Measurements from ENCODE around the gene ATG7.

Gene ATG7, protein sequence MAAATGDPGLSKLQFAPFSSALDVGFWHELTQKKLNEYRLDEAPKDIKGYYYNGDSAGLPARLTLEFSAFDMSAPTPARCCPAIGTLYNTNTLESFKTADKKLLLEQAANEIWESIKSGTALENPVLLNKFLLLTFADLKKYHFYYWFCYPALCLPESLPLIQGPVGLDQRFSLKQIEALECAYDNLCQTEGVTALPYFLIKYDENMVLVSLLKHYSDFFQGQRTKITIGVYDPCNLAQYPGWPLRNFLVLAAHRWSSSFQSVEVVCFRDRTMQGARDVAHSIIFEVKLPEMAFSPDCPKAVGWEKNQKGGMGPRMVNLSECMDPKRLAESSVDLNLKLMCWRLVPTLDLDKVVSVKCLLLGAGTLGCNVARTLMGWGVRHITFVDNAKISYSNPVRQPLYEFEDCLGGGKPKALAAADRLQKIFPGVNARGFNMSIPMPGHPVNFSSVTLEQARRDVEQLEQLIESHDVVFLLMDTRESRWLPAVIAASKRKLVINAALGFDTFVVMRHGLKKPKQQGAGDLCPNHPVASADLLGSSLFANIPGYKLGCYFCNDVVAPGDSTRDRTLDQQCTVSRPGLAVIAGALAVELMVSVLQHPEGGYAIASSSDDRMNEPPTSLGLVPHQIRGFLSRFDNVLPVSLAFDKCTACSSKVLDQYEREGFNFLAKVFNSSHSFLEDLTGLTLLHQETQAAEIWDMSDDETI

DNA sequence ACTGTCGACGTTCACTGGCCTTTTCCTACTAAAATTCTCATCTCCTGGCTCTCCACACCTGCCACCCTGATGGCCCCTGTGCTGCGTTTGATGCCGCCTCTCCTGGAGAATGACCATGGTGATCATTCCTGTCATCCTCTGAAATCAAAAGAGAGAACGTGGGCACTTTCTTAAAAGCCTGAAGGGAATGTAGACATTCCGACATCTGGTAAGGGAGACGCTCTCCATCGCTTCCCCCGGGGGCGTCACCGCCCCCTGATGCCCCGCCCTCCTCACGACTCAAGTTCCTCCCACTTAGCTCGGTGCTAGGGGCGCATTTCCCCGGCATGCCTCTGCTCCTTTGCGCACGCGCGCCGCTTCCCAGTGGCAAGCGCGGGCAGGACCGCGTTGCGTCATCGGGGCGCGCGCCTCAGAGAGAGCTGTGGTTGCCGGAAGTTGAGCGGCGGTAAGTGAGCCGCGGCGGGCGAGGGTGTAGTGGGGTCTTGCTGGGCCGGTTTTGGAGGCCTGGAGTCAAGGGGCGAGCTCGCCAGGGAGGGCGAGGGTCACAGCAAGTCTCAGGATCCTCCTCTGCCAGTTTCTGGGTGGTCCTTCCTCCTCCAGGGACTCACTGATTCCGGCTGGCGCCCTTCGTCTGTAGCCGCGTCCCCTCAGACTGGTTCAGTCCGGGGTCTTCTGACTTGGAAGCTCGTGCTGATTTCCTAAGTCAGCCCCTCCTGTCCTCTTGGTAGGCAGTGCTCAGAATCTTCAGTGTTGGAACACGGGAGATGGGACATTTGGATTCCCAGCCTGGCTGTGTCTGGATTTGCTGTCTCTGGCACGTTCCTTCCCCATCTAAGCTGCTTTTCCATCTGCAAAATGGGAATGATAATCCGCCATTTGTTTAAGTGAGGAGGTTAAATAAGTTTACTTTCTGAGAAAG is at the start of gene ATG7:
Gene ATG7 (plus strand): TSS at position 412 of the 919 bp plus-strand sequence. CDS start 26,299 bp downstream, outside the sequence.
- peak; percentile 98 for DNase-seq

DNA sequence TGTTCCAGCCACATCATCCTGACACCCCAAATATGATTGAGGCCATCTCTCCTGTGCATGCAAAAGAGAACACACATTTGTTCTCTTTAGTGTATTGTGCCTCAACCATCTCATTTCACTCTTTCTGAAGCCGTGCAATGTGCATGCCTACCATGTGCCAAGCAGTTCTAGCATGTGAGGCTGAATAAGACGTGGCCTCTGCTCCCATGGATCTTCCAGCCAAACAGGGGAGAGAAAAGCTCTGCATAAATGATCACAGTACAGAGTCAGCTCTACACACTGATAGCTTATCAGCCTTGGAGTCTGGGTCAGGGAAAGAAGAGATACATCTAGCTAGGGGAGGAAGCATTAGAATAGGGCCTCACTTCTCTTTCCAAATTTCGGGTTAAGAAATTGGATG is 48.2 kb upstream of the ATG7 start:
- no peak for DNase-seq

DNA sequence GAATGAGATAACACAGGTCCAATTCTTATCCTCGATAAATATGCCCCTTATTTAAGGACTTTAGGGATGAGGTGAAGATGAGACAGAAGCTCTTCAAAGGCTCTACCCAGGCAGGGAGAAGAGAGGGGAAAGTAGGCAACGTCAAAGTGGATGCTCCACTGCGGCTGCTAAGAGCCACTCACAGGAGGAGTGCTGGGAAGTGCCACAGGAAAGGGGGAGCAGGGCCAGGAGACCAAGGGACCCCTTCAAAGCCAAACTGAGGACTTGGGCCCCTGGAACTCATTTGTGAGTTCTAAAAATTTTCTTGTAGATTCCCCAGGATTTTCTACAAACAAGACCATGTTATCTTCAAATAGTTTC is 47.3 kb upstream of the ATG7 start:
- no peak for DNase-seq

DNA sequence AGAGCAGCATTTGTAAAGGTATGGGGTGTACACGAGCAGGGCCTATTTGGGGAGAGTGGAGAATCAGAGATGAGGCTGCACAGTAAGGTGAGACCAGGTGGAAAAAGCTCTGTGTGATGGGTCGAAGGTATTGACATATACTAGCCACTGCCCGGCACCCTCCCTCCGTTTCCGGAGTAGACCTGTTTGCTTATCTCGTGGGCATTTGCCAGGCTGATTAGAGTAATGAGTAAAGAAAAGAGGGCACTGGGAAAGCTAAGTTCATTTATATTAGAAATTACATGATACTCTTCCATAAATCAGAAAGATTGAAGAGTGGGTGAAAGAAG is 46.2 kb upstream of the ATG7 start:
- DNase-seq: no peak

DNA sequence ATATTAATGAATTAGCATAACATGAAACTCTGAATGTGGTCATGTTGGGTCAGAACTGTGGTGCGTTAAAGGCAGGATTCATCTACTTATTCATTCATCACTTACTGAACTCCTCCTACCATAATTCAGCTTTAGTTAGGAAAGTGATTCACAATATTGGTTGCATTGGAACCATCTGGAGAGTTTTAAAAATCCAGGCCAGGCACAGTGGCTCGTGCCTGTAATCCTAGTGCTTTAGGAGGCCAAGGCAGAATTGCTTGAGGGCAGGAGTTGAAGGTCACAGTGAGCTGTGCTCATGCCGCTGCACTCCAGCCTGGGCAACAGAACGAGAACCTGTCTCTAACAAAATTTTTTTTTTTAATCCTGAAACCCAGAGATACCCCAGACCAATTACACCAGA is 44.2 kb upstream of the ATG7 start:
- no peak for DNase-seq

DNA sequence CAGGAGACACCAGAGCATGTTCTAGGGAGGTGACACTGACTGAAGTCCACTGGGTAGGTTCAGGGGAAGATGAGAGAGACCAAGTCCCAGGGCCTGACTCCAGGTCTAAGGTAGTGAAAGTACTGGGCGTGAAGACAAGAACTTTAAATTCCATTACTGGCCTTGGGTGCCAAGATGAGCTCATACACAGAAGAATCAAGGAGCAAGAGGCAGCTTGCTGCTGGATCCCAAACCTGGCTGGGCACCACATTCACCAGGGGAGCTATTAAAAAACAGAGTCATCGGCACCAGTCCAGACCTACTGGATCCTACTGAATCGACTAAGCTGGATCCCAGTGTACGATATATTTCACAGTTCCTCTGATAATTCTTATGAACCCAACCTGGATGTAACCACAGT is 42.1 kb upstream of the ATG7 start:
- DNase-seq: no peak

DNA sequence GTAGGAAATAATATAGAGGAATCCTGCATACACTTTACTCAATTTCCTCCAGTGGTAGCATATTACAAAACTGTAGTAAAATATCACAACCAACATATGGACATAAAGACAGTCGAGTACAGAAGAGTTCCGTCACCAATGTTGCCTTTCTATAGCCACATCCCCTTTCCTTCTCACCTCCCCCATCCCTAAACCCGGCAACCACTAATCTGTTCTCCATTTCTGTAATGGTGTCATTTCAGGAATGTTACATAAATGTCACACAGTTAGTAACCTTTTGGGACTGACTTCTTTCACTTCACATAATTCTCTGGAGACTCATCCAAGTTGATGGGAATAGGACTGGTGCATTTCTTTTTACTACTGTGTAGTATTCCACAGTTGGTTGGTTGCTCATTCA is 41.4 kb upstream of the ATG7 start:
- peak; percentile 87 for DNase-seq

DNA sequence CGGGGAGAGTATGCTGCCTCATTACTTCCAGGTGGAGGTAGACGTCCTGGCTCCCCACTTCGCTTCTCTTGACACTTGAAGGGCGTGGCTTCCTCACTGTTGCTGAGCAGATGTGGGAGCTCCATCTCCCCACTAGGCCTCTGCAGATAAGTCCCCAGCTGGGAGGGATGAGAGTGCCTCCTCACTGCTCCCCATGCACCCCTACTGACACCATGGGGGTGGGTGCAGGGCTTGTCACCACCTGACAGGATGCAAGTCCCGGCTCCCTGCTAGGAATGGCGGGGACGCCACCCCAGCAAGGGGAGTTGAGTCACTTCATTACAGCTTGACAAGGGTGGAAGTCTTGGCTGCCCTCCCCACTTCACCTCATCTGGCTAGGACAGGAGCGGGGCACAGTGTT is 36.8 kb upstream of the ATG7 start:
- DNase-seq: no peak

DNA sequence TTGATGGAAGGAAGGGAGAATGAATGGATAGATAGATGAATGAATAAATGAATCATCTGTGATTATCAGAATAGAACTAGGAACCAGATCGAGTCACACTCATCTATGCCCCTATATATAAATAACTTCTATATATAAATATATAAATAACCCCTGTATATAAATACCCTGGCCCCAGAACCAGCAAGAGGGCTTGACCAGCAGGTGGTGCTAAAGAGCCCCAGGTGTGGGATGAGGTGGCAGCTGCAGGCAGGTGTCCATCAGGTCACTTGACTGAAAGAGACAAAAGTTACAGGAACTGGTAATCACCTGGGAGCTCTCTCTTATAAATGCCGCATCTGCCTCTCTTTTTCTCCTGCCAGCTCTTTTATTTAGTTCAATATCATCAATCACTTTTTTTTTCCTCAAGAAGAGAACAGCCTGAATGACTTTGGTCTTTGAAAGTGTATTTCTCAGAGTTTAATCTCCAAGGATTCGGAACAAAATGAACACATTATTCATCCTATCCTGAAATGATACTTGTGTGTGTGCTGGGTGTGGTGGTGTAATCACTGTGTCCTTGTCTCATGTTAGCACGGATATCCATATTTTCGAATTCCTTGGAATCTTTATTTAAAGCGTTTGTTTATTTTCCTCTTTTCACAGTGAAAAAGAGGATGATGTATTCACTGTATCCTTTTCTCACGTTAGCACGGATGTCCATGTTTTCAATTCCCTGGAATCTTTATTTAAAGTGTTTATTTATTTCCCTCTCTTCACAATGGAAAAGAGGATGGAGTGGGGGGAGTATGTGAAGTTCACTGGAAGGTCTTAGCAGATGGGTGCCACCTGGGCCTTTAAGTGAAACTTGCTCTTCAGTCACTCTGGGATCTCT is 35.4 kb upstream of the ATG7 start:
- DNase-seq: peak; percentile 39

DNA sequence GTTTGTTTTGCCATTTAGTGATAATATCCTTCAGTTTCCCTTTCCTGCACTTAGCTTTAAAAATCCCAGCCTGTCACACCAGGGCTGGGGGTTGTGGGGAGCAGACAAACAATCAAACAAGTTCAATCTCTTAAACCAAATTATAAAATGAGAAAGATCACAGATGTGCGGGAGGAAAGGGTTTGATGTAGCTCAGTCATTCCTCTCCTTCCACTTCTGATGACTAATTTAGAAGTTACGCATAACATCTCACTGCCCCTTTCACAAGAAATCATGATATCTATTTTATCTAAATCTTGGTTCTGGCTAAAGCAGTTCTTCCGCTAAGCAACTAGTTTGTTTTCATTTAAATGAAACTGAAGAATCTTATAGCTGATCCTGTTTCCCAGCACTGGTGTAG is 34.1 kb upstream of the ATG7 start:
- no peak for DNase-seq

DNA sequence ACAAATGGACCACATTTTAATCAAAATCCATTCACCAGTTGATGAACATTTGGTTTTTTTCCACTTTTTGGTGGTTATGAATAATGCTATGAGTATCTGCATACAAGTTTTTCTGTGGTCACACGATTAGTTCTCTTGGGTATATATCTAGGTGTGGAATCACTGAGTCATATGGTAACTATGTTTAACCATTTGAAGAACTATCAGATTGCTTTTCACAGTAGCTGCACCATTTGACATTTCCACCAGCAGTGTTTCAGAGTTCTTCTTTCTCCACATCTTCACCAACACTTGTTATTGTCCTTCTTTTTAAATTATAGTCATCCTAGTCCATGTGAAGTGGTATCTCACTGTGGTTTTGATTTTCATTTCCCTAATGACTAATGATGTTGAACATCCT is 33.3 kb upstream of the ATG7 start:
- no peak for DNase-seq

DNA sequence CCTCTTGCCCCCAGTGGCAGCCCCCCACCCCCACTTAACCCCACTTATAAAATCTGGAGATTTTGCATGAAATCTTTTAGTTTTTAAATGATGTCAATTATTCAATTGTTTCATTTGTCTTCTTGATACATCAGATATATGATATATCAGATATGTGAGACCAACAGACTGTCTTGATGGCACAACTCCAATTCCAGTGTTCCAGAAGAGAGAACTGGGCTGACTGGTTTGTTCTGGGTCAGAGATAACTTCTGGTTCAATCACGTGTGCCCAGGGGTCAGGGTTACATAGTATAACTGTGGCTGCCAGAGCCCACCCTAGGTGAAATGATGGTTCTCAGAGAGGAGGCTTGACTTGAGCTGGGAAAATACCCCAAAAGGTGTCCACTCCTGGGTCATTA is 32.4 kb upstream of the ATG7 start:
- DNase-seq: no peak

DNA sequence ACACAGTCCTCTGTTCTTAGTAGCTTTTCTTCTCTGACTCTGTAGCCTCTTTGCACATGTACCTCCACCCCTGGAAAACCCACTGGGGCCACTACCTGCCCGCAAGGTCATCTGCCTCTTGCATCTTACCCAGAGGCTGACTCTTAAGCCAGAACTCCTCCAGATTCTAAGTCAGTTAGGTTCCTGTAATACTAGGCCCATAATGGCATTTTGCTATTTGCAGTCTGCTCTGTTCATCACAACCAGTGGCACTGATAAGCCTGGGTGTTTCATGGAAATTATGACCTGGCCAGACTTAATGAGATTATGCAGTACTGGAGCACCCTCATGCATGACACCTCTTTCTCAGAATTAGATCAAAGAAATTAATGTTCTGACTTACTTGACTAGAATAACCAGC is 31.7 kb upstream of the ATG7 start:
- no peak for DNase-seq

DNA sequence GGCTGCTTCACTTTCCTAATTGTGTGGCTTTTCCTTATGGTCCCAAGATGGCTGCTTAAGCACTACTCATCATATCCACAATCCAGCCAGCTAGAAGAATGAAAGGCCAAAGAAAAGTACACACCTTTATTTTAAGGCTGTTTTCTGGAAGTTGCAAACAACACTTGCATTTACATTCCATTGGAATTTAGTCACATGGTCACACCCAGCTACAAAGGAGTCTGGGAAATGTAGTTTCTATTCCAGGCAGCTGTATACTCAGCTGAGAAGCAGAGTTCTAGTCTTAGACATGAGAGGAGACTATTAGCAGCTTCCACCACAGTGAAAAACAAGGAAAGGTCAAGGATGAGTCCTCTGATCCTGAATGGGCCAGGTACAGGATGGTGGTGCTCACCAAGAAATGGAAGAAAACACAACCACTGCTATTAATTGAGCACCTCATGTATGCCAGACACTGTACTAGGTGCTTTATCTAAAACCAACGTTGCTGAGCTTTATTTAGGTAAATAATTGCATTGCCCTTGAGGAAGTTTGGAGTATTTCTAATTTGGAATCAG is 28.0 kb upstream of the ATG7 start:
- no peak for DNase-seq

DNA sequence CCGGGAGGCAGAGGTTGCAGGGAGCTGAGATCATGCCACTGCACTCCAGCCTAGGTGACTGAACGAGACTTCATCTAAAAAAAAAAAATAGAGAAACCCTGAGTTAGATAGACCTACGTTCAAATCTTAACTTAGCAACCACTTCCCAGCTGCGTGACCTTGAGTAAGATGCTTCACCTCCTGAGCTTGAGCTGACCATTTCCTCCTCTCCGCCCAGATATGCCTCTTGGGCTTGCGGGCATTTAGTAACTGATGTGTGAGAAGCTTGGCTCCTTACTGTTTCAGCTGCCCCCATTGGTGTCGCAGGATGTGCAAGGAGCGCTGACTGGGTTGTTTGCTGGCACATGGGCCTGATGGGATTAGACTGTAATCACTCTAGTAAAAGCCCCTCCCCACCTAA is 26.9 kb upstream of the ATG7 start:
- DNase-seq: no peak

DNA sequence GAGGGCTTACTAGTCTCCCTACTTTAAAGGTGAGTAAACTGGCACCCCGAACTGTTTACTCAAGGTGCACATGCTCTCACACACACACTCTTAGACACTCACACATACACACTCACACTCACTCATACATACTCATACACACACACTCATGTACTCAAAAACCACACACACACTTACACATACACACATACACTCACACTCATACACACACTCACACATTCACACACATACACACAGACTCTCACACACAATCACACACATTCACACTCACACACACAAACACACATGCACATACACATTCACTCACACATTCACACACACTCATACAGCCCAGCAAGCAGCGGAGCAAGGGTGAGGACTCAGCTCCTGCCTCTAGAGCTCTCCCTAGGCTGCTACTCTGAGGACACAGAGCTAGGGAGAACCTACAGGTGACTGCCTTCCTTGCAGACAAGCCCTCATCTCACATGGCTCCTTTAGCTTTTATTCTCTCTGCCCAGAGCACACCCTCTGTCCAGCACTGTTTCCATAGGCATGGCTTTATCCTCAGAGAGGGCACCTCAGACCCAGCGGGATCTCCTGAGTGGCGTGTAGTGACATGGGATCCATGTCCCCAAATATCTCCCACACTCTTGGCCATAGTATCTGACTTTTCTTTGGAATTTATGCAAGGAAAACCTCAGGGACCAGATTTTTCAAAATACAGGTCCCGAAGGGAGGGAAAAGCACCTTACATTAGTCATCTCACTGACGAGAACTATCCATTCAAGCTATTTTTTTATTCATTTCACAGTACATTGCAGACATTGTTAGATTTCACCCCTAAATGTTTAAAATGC is 26.2 kb upstream of the ATG7 start:
- DNase-seq: no peak

DNA sequence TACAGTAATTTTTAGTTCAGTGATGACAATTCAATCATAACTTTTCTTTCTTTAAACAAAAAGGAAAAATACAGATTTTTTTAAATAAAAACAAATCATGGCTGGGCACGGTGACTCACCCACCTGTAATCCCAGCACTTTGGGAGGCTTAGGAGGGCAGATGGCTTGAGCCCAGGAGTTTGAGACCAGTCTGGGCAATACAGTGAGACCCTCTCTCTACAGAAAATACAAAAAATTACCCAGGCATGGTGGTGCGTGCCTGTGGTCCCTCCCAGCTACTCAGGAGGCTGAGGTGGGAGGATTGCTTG is 25.6 kb upstream of the ATG7 start:
- DNase-seq: no peak

DNA sequence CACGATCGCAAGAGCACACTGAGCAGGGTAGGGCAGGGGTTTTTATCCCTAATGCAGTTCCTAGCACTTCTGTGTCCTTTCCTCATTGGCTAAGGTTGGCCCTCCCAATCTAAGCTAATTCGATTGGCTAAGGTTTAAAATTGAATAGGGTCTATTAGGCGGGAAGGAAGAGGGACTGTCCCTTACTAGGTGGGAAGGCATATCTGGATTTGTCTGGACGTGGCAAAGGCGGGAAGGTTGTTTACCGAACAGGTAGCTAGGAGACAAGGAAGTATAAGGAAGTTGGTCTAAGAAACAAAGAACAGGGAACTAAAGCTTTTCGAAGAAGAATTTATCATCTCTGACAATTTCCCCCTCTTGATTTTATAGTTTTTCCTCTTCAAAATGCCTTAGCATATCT is 24.8 kb upstream of the ATG7 start:
- no peak for DNase-seq

DNA sequence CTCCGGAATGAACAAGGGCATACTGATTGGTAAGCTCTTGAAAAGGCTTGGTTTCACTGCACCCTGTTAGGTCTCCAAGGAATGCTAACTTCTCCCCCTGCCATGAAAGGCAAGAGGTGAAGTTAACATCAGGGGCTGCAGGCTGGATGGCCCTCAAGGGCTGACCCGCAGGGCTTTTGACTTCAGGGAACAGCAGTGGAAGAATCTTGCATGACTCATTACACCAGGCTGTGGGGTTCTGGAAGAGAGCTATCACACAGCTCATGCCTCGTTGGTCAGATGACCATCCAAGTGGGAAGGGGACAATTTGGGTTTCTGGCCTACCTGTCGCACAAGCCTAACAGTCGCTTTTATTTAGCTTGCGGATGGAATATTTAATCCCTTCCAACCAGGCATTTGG is 23.6 kb upstream of the ATG7 start:
- no peak for DNase-seq

DNA sequence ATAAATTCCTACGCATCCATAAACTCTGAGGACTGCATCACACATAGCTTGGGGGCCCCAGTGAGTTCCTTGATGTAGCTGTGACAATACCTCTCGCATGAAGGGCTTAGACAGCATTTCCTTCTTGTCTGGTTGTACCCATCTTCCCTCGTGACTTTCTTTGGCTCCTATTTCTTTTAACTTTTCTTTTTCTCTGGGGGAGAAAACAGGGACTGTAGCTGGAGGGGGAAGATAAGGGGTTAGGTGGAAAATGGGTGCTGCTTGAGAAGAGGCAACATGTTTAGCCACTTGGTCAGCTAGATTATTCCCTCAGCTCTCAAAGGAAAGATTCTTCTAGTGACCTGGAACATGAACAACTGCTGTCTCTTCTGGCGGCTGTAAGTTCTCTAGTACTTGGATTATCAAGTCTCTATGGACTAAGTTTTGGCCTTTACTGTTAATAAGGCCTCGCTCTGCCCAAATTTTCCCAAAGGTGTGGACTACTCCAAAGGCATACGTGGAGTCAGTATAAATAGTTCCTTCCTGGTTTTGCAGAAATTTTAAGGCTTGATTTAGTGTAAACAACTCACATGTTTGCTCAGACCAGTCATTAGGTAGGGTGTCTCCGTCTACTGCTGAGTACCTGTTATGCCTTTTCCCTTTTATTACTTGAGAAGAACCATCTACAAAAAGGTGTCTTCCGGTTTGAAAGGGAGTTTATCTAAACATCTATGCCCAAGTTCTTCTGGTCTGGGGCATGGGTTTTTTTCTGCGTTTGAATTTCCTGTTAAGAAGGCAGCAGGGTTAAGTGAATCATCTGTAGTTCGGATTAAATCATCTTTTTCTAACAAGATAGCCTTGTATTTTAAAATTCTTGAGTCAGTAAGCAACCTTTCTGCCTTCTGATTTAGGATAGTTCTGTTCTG is 21.0 kb upstream of the ATG7 start:
- DNase-seq: no peak

DNA sequence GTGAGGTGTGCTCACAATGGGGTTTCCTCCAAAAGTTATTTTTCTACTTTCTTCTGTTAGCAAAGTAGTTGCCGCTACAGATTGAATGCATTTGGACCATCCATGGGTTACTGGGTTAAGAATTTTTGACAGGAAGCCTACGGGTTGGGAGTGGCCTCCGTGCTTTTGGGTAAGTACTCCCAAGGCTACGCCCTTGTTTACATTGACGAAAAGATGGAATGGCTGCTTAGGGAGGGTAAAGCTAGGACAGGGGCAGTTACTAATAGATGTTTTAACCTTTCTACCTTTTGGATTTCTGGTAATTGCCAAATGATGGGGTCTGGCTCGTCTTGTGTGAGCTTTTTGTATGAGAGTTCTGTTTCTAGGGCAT is 20.4 kb upstream of the ATG7 start:
- DNase-seq: no peak

Data from suppressor macrophage treated with lipopolysaccharide for 4 hours (primary cell).